MCF 10A (cell line): ENCODE data around the gene ATP8B4. TPM values are rescaled to one million over a fixed set of nuclear protein-coding genes. Genes with fewer than 3 reads are reported as not detected.
A peak's percentile ranks its signal among the peaks of the same experiment; 100 is the strongest.

Experiments used
- BruUV-seq: library from RNA; stranded (reverse); fragments of 400-500 nt; replicated peaks from 2 replicates; lab custom pipeline; 2021; lab: Mats Ljungman, UMichigan
- CTCF ChIA-PET: fragments of 300-600 bp; sonication (Branson Sonifier 250); formaldehyde crosslinking; extraction: SDS; loops from one replicate; lab custom pipeline; 2021; ENCODE audit warnings: antibody characterized with exemption, inconsistent platforms; lab: Yijun Ruan, JAX
- POLR2A ChIA-PET: fragments of 300-600, 350-650 bp; sonication (Branson Sonifier 250); formaldehyde crosslinking; extraction: SDS; loops from one replicate; lab custom pipeline; 2020; ENCODE audit warnings: antibody characterized with exemption, inconsistent platforms; lab: Yijun Ruan, JAX
- DNase-seq: peaks from one replicate; pipeline ENCODE4 v3.0.0-alpha.2; 2018; ENCODE audit not compliant: unreplicated experiment
- H3K27ac Mint-ChIP-seq: one replicate; pipeline ENCODE4 v1.8.0; 2022; ENCODE audit warnings: mild to moderate bottlenecking, low read depth, mixed read lengths; ENCODE audit not compliant: unreplicated experiment
- H3K27me3 Mint-ChIP-seq: one replicate; pipeline ENCODE4 v1.8.0; 2022; ENCODE audit warnings: mixed read lengths; ENCODE audit not compliant: insufficient read depth, unreplicated experiment
- H3K36me3 Mint-ChIP-seq: one replicate; pipeline ENCODE4 v1.8.0; 2022; ENCODE audit warnings: mild to moderate bottlenecking, moderate library complexity, mixed read lengths; ENCODE audit not compliant: insufficient read depth, unreplicated experiment
- H3K4me1 Mint-ChIP-seq: one replicate; pipeline ENCODE4 v1.8.0; 2022; ENCODE audit warnings: mixed read lengths; ENCODE audit not compliant: insufficient read depth, unreplicated experiment
- H3K4me3 Mint-ChIP-seq: one replicate; pipeline ENCODE4 v1.8.0; 2022; ENCODE audit warnings: mild to moderate bottlenecking, moderate library complexity, mixed read lengths; ENCODE audit not compliant: unreplicated experiment
- H3K9me3 Mint-ChIP-seq: one replicate; pipeline ENCODE4 v1.8.0; 2022; ENCODE audit warnings: mixed read lengths; ENCODE audit not compliant: unreplicated experiment
- intact Hi-C: fragments of 100-400 bp; cut with micrococcal nuclease; formaldehyde crosslinking; loops from 2 replicates; pipeline ENCODE4 v1.14.1; 2022
- total RNA-seq: library from RNA; stranded (reverse); gene quantifications from 2 replicates; pipeline ENCODE4 v1.2.3, GENCODE V29; 2022
- TF ChIP-seq, protein P1 (sequence below): fragments of 200-600 bp; IDR thresholded peaks from one replicate; pipeline ENCODE4 v1.8.0; 2022; ENCODE audit warnings: antibody characterized with exemption, mild to moderate bottlenecking; ENCODE audit not compliant: unreplicated experiment

The ATP8B4 gene
- total RNA-seq, 1 experiment from 2014 or later: not detected

DNA sequence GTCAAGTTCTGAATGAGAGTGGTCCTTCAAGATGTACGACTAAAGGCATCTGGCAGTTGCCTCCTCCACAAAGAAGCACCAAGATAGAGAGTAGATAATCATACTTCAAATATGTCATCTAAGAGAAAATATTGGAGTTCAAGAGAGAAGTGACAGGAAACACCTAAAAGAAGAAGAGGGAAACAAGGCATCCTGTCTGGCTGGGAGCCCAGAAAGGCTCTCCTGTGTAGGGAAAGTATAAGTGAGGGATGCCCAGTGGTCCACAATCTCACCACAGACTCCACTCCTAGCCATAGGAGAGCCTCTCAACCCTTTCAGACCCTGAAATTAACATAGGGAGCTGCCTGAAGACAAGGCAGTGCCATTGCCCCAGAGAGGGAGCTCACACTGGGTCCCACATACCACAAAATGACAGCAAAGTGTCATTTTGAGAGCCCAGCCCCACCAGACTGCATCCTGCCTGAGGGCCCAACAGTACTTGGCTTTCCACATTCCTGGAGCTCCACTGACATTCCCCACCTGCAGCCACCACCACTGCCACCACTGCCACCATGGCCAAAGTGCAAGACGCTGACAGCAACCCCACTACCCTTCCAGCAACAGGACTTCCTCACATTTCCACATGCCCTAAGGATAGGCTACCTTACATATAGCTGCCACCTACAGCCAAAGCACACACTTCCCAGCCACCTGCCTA, 210.6 kb downstream of the ATP8B4 start:
- Mint-ChIP-seq H3K9me3 (peaks cover 10% of the 10 kb centered on the region), H3K27me3 (no peaks in the 10 kb centered on the region), H3K4me1 (no peaks in the 10 kb centered on the region), H3K36me3 (no peaks in the 10 kb centered on the region), H3K27ac (no peak overlapping the region), H3K4me3 (no peak overlapping the region)
- BruUV-seq: no TSS peak
- POLR2A ChIA-PET: interaction anchor here (0.5 to 1.4 kb wide), 2 partner anchors 49 to 288 kb away, joined by 3 read pairs; partner anchors contain the start of genes DTWD1 and FAM227B
- no peak for DNase-seq
- CTCF ChIA-PET: interaction anchor here (1.0 kb wide), 1 partner anchor 53 kb away, joined by 3 read pairs; no protein-coding TSS in a partner anchor
- intact Hi-C loops: loop anchor here (10.0 kb wide), 2 partner anchors 96 to 534 kb away; no protein-coding TSS in a partner anchor
- TF ChIP-seq, protein P1, sequence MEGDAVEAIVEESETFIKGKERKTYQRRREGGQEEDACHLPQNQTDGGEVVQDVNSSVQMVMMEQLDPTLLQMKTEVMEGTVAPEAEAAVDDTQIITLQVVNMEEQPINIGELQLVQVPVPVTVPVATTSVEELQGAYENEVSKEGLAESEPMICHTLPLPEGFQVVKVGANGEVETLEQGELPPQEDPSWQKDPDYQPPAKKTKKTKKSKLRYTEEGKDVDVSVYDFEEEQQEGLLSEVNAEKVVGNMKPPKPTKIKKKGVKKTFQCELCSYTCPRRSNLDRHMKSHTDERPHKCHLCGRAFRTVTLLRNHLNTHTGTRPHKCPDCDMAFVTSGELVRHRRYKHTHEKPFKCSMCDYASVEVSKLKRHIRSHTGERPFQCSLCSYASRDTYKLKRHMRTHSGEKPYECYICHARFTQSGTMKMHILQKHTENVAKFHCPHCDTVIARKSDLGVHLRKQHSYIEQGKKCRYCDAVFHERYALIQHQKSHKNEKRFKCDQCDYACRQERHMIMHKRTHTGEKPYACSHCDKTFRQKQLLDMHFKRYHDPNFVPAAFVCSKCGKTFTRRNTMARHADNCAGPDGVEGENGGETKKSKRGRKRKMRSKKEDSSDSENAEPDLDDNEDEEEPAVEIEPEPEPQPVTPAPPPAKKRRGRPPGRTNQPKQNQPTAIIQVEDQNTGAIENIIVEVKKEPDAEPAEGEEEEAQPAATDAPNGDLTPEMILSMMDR: no peak

DNA sequence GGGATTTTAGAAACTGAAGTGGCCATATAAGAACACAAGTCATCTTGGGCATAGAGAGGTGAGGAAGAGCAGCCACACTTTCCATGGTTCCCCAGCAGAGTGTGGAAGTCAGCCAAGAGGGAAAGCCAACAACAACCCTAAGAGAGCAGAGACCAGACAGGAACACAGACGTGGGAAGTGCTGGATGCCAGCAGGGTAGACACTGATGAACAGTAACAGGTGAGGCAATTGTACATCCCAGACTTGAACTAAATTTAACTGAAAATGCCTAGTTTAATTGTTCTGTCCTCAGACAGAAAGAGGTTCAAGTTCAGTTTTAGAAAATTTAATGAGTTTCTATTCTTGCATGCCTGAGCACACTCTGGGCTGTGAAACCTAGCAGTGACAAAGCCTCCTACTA, 212.1 kb downstream of the ATP8B4 start:
- BruUV-seq: no TSS peak
- intact Hi-C loops: loop anchor here (10.0 kb wide), 2 partner anchors 98 to 532 kb away; no protein-coding TSS in a partner anchor
- Mint-ChIP-seq H3K36me3 (no peaks in the 10 kb centered on the region), H3K27me3 (no peaks in the 10 kb centered on the region), H3K4me1 (peaks cover 7% of the 10 kb centered on the region), H3K9me3 (peaks cover 10% of the 10 kb centered on the region), H3K27ac (no peak overlapping the region), H3K4me3 (no peak overlapping the region)
- DNase-seq: peak; percentile 7
- ChIA-PET POLR2A (no interaction called here), CTCF (interaction anchor here (0.6 kb wide), 1 partner anchor 116 kb away, joined by 4 read pairs; no protein-coding TSS in a partner anchor)
- TF ChIP-seq, protein P1: no peak

DNA sequence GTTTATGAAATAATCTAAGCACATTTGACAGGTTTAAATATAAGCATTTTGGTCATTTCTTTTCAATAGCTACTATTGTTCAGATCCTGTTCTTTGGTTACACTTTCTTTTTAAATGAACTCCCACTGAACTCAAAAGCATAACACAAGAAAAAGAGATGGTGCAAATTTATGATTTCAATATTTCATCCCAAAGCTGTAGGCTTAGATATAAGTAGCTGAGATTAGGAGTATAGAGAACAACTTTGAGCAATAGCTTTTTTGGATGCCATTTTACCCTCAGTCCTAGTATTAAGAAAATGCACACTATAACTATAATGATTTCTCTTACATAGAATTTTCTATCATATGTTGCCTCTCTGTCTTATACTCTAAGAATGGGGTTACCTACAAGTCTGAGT, 213.8 kb downstream of the ATP8B4 start:
- Mint-ChIP-seq H3K36me3 (no peaks in the 10 kb centered on the region), H3K27me3 (no peaks in the 10 kb centered on the region), H3K4me1 (peaks cover 10% of the 10 kb centered on the region), H3K4me3 (no peak overlapping the region), H3K27ac (no peak overlapping the region), H3K9me3 (peaks cover 8% of the 10 kb centered on the region)
- TF ChIP-seq, protein P1: no peak
- DNase-seq: no peak
- intact Hi-C loops: loop anchor here (10.0 kb wide), 2 partner anchors 100 to 530 kb away; no protein-coding TSS in a partner anchor
- ChIA-PET CTCF (interaction anchor here (0.6 to 0.7 kb wide), 4 partner anchors 17 to 483 kb away, joined by 3 read pairs; no protein-coding TSS in a partner anchor), POLR2A (no interaction called here)
- no TSS peak for BruUV-seq

DNA sequence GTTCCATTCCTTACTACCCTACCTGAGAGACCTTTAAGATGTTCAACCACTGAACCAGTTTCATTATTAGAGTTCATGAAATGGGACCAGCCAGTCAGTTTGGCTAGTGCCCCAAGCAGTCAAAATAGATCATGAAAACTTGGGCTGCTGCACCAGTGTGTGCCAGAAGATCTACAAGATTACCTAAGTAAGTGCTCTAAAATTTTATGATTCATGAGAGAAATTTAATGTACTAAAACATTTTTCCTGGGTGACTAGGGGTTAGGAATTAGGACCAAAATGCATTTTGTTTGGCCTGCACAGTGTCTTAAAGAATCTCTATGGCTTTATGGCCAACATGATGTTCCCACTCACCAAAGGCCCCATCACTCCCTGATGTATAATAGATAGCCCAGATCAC, 214.7 kb downstream of the ATP8B4 start:
- no peaks in the 10 kb centered on the region for H3K36me3 Mint-ChIP-seq
- H3K4me1 Mint-ChIP-seq: peaks cover 10% of the 10 kb centered on the region
- TF ChIP-seq, protein P1: no peak
- no peak overlapping the region for H3K4me3 Mint-ChIP-seq
- no peak overlapping the region for H3K27ac Mint-ChIP-seq
- no peaks in the 10 kb centered on the region for H3K9me3 Mint-ChIP-seq
- no TSS peak for BruUV-seq
- CTCF ChIA-PET: interaction anchor here (0.6 kb wide), 1 partner anchor 160 kb away, joined by 4 read pairs; no protein-coding TSS in a partner anchor
- DNase-seq: no peak
- intact Hi-C loops: loop anchor here (5.0 to 10.0 kb wide), 5 partner anchors 101 to 667 kb away; partner anchors contain the start of gene FGF7
- POLR2A ChIA-PET: no interaction called here
- no peaks in the 10 kb centered on the region for H3K27me3 Mint-ChIP-seq
